HepG2 (cell line): ENCODE measurements around the gene L3MBTL4. TPM values are rescaled to one million over a fixed set of nuclear protein-coding genes. Genes with fewer than 3 reads are reported as not detected.

Source experiments
- ADNP ChIP-seq: sonication (generic); formaldehyde crosslinking; IDR thresholded peaks from 2 replicates; pipeline ENCODE4 v1.4.0; 2020; ENCODE audit warnings: missing genetic modification reagents
- CERS6 ChIP-seq: sonication (generic); formaldehyde crosslinking; IDR thresholded peaks from 2 replicates; pipeline ENCODE4 v1.5.0; 2020; ENCODE audit warnings: missing genetic modification reagents
- ERF ChIP-seq: IDR thresholded peaks from 2 replicates; pipeline ENCODE4 v1.6.1; 2018; ENCODE audit warnings: missing biosample characterization, missing genetic modification reagents
- HES4 ChIP-seq: sonication (generic); formaldehyde crosslinking; IDR thresholded peaks from 2 replicates; pipeline ENCODE4 v1.9.0; 2021; ENCODE audit warnings: mild to moderate bottlenecking, missing genetic modification reagents, borderline replicate concordance
- MIXL1 ChIP-seq: IDR thresholded peaks from 2 replicates; pipeline ENCODE4 v1.6.1; 2016
- NFIC ChIP-seq: IDR thresholded peaks from 2 replicates; pipeline ENCODE4 v1.6.1; 2012; ENCODE audit warnings: mild to moderate bottlenecking, low read length, inconsistent platforms
- POGZ ChIP-seq: sonication (generic); formaldehyde crosslinking; IDR thresholded peaks from 2 replicates; pipeline ENCODE4 v1.4.0; 2020; ENCODE audit warnings: mild to moderate bottlenecking, missing genetic modification reagents
- SMARCE1 ChIP-seq: fragments of 450-650 bp; IDR thresholded peaks from 2 replicates; pipeline ENCODE4 v1.6.1; 2017; ENCODE audit warnings: borderline replicate concordance
- SOX5 ChIP-seq: IDR thresholded peaks from 2 replicates; pipeline ENCODE4 v1.6.1; 2016; ENCODE audit warnings: borderline replicate concordance
- TARDBP ChIP-seq: sonication (generic); formaldehyde crosslinking; IDR thresholded peaks from 2 replicates; pipeline ENCODE4 v1.8.0; 2022; ENCODE audit warnings: mild to moderate bottlenecking, missing genetic modification reagents
- TBX2 ChIP-seq: sonication (generic); formaldehyde crosslinking; IDR thresholded peaks from 2 replicates; pipeline ENCODE4 v1.5.0; 2020; ENCODE audit warnings: missing genetic modification reagents, mild to moderate bottlenecking, borderline replicate concordance
- ZMYM4 ChIP-seq: sonication (generic); formaldehyde crosslinking; IDR thresholded peaks from 2 replicates; pipeline ENCODE4 v1.8.1; 2023; ENCODE audit warnings: mild to moderate bottlenecking, missing genetic modification reagents
- ZNF207 ChIP-seq: fragments of 450-650 bp; IDR thresholded peaks from 2 replicates; pipeline ENCODE4 v1.6.1; 2016; ENCODE audit warnings: antibody characterized with exemption, borderline replicate concordance
- ZNF331 ChIP-seq: sonication (generic); formaldehyde crosslinking; IDR thresholded peaks from 2 replicates; pipeline ENCODE4 v1.4.0; 2020; ENCODE audit warnings: missing genetic modification reagents
- polyA plus RNA-seq, 8 experiments: library from polyadenylated mRNA; depleted of rRNA in 3 of 8; stranded (reverse) in 7 of 8; unstranded in 1 of 8; fragments of >200 nt; fragmentation: Illumina TruSeq in 4 of 8; extraction: Trizol in 4 of 8; gene quantifications; 2 replicates each; pipeline versions ENCODE4 v1.2.1 to v1.2.3, GENCODE V29; 2011 to 2016; ENCODE audit warnings: low read depth in 4 of 8, missing spikeins in 1 of 8, mixed read lengths in 1 of 8; ENCODE audit not compliant: insufficient read depth in 1 of 8
- total RNA-seq, 5 experiments: library from RNA; depleted of rRNA; stranded (reverse); fragments of >200 nt; fragmentation: Illumina TruSeq; extraction: Trizol; gene quantifications; 2 replicates each; pipeline ENCODE4 v1.2.3, GENCODE V29; 2016; ENCODE audit warnings: low read depth in 1 of 5
- TF ChIP-seq, protein P1 (sequence below): sonication (generic); formaldehyde crosslinking; IDR thresholded peaks from 2 replicates; pipeline ENCODE4 v1.4.0; 2020; ENCODE audit warnings: missing genetic modification reagents
- TF ChIP-seq, protein P2 (sequence below): sonication (generic); formaldehyde crosslinking; IDR thresholded peaks from 2 replicates; pipeline ENCODE4 v1.9.0; 2021; ENCODE audit warnings: missing genetic modification reagents, mild to moderate bottlenecking, borderline replicate concordance
- TF ChIP-seq, protein P3 (sequence below): IDR thresholded peaks from 2 replicates; pipeline ENCODE4 v1.6.1; 2016; ENCODE audit warnings: control low read depth
- TF ChIP-seq, protein P4 (sequence below): sonication (generic); formaldehyde crosslinking; IDR thresholded peaks from 2 replicates; pipeline ENCODE4 v1.4.0; 2020; ENCODE audit warnings: missing genetic modification reagents, borderline replicate concordance
- TF ChIP-seq, protein P5 (sequence below): sonication (generic); formaldehyde crosslinking; IDR thresholded peaks from 2 replicates; pipeline ENCODE4 v1.5.1; 2020; ENCODE audit warnings: mild to moderate bottlenecking, moderate library complexity, missing genetic modification reagents

L3MBTL4 gene
- total and polyA plus RNA-seq, 2 of the 13 experiments (the other 11 are each of a cell fraction or from before 2014, with no cell fraction given): 10.8 to 13.3 TPM

DNA sequence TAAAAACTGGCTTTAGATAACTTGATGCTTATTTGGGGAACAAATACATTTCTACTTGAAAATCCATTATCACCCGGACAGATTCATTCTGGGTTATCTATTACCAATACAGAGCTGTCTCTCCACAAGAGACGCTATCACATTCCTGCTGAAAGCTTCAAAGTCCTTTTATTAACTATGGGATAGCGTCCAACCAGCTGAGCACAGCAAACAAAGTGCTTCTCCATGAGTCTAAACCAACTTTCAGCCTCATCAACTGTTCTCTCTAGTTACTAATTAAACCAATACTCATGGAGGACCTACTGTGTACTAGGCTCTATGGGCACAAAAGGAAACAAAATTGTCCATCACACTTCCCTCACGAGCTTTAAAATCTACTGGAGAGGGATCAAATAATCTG, 132.8 kb downstream of the L3MBTL4 start (continued):
- TF ChIP-seq, protein P1, sequence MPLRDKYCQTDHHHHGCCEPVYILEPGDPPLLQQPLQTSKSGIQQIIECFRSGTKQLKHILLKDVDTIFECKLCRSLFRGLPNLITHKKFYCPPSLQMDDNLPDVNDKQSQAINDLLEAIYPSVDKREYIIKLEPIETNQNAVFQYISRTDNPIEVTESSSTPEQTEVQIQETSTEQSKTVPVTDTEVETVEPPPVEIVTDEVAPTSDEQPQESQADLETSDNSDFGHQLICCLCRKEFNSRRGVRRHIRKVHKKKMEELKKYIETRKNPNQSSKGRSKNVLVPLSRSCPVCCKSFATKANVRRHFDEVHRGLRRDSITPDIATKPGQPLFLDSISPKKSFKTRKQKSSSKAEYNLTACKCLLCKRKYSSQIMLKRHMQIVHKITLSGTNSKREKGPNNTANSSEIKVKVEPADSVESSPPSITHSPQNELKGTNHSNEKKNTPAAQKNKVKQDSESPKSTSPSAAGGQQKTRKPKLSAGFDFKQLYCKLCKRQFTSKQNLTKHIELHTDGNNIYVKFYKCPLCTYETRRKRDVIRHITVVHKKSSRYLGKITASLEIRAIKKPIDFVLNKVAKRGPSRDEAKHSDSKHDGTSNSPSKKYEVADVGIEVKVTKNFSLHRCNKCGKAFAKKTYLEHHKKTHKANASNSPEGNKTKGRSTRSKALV (CRISPR knock-in tag): no peak
- TF ChIP-seq ZNF331 (peak; percentile 67; the same call in 1 of the 2 replicates), MIXL1 (CRISPR knock-in tag) (peak; percentile 90), ADNP (no peak), ERF (CRISPR knock-in tag) (0 out of 2 replicates have a peak, but pooled peaks have one; percentile 29), TARDBP (CRISPR knock-in tag) (peak; percentile 51; the same call in 1 of the 2 replicates), SOX5 (CRISPR knock-in tag) (peak; percentile 69; the same call in 1 of the 2 replicates), SMARCE1 (no peak), ZNF207 (no peak), NFIC (no peak), HES4 (no peak), TBX2 (CRISPR knock-in tag) (no peak), CERS6 (CRISPR knock-in tag) (no peak), ZMYM4 (CRISPR knock-in tag) (peak; percentile 48; the same call in 1 of the 2 replicates), POGZ (CRISPR knock-in tag) (peak; percentile 75)
- TF ChIP-seq, protein P2, sequence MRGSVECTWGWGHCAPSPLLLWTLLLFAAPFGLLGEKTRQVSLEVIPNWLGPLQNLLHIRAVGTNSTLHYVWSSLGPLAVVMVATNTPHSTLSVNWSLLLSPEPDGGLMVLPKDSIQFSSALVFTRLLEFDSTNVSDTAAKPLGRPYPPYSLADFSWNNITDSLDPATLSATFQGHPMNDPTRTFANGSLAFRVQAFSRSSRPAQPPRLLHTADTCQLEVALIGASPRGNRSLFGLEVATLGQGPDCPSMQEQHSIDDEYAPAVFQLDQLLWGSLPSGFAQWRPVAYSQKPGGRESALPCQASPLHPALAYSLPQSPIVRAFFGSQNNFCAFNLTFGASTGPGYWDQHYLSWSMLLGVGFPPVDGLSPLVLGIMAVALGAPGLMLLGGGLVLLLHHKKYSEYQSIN: no peak
- TF ChIP-seq, protein P3, sequence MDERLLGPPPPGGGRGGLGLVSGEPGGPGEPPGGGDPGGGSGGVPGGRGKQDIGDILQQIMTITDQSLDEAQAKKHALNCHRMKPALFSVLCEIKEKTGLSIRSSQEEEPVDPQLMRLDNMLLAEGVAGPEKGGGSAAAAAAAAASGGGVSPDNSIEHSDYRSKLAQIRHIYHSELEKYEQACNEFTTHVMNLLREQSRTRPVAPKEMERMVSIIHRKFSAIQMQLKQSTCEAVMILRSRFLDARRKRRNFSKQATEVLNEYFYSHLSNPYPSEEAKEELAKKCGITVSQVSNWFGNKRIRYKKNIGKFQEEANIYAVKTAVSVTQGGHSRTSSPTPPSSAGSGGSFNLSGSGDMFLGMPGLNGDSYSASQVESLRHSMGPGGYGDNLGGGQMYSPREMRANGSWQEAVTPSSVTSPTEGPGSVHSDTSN (CRISPR knock-in tag): no peak
- TF ChIP-seq, protein P4, sequence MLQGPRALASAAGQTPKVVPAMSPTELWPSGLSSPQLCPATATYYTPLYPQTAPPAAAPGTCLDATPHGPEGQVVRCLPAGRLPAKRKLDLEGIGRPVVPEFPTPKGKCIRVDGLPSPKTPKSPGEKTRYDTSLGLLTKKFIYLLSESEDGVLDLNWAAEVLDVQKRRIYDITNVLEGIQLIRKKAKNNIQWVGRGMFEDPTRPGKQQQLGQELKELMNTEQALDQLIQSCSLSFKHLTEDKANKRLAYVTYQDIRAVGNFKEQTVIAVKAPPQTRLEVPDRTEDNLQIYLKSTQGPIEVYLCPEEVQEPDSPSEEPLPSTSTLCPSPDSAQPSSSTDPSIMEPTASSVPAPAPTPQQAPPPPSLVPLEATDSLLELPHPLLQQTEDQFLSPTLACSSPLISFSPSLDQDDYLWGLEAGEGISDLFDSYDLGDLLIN (CRISPR knock-in tag): no peak
- TF ChIP-seq, protein P5, sequence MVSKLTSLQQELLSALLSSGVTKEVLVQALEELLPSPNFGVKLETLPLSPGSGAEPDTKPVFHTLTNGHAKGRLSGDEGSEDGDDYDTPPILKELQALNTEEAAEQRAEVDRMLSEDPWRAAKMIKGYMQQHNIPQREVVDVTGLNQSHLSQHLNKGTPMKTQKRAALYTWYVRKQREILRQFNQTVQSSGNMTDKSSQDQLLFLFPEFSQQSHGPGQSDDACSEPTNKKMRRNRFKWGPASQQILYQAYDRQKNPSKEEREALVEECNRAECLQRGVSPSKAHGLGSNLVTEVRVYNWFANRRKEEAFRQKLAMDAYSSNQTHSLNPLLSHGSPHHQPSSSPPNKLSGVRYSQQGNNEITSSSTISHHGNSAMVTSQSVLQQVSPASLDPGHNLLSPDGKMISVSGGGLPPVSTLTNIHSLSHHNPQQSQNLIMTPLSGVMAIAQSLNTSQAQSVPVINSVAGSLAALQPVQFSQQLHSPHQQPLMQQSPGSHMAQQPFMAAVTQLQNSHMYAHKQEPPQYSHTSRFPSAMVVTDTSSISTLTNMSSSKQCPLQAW (CRISPR knock-in tag): peak; percentile 69
